Endometrial microvascular endothelial cells (primary cell): ENCODE results near the gene MACROD1. TPM values are rescaled to one million over a fixed set of nuclear protein-coding genes. Genes with fewer than 3 reads are reported as not detected.

ENCODE experiments used
- in situ Hi-C: cut with HindIII; loops from 2 replicates; pipeline ENCODE4 v1.10.0; 2017; ENCODE audit warnings: low sequenced_read_pairs, low pct_unique_long_range_greater_than_20kb; ENCODE audit errors: inconsistent ontology term
- total RNA-seq: library from RNA; depleted of rRNA; stranded (reverse); fragments of >200 nt; gene quantifications from one replicate; pipeline ENCODE4 v1.2.3, GENCODE V29; 2015; ENCODE audit errors: inconsistent ontology term

The MACROD1 gene
- total RNA-seq, 1 donor from 2014 or later, result 16.0 TPM

DNA sequence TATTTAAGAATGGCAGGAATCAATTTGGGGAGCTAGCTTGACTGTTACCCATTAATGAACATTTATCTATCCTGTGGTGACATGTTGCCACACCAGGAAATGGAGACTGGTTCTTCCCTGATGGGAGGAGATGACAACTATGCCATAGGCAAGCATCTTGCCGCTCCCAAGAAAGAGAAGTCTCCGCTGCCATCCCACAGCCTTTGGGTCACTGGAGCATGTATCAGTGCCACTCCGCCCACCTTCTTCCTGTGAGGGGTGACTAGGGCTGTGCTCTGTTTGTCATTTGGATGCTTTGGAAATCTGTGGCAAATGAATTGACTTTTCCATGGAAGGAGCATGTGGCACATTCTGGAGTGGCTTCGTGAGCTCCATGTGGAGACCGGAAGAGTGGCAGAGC is 26.5 kb upstream of the MACROD1 start:
- in situ Hi-C loops, result no loop called here

DNA sequence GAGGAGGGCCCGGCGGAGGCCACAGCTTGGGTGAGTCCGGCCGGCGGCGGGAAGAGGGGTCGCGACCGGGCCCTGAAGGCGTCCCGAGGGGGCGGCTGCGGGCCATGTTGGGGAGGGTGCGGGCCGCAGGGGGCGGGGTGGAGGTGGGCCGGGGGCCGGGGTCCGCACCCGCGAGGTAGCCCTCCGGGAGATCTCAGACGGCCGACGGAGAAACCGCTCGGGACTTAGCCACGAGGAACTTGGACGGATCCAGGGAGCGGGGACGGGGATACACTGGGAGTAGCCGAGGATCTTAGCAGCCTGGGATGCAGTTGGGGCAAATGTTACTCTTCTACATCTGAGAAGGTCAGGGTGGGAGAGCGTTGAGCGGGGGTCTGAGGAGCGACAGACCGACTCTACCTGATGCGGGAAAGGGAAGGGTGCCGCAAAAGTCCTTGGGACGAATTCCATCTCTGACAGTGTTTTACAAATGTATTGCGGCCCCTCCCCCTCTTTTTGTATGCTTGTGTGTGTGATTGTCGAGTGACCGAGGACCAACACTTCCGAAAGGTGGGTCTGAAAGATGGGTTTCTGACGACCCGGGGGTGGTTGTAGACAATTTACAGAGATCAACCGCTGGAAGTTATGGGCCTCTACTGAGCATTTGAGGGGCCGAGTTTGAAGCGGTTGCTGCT is 20.7 kb upstream of the MACROD1 start:
- in situ Hi-C loops, result no loop called here

DNA sequence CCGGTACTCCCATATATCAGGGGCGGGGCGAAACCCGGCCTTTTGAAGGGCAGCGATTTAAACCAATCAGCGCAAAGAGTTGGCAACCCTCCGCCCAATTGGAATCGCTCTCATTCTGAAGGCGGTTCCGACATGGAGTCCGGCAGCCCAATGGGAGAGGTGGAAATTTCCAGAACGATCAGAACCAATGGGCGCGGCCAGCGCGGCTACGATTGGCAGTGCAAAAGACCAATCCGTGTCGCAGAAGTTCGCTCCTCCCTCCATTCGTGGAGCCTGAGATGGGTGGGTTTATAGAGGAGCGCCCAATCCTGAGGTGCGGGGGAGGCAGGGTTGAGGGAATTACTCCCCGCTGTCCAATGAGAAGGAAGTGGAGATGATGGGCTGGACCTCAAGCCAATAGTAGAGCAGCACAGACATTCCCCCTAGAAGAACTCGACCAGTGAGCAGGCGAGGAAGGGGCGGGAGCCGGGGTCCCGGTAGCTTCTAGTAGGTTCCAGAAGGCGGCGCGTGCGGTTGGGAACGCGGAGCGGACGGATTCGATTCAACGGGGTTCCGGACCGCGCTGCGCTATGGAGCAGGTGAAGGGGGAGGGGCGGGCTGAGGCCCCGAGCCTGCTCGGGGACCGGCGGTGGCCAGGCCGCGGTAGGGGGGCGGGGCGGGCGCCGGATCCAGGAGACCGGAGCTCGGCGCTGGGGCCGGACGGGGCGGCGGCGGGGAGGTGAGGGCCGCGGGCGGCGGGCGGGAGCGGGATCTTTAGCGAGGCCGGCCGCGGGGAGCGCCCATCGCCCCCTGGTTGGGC is 20.0 kb upstream of the MACROD1 start, which contains the start of gene STIP1:
Gene STIP1, plus strand, starts transcription at position 479 of the 799 bp plus-strand sequence. Its CDS starts 91 bp downstream, at position 570.
- in situ Hi-C loops, result no loop called here

DNA sequence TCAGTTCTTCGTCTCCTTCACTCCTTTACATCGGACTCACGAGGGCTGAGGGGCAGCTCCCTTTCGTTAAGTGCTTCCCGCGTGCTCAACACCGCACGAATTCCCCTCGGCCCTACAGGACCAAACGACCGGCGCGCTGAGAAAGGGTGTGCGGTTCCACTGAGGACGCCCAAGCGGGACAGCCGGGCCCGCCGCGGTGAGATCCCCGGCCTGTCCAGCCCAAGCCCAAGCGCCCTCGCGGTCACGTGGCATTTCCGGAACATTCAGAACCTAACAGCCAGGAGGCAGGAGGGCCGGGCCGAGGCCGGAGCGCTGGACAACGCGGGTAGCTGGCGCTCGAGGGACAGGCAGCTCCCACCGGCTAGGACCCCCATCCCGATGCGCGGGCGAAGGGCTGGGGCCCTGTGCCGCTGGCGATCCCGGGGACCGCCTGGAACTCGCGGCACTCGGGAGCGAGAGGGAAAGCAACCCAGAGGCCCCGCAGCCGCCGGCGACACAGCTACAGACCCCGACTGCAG is 19.3 kb upstream of the MACROD1 start:
- in situ Hi-C loops, result no loop called here

DNA sequence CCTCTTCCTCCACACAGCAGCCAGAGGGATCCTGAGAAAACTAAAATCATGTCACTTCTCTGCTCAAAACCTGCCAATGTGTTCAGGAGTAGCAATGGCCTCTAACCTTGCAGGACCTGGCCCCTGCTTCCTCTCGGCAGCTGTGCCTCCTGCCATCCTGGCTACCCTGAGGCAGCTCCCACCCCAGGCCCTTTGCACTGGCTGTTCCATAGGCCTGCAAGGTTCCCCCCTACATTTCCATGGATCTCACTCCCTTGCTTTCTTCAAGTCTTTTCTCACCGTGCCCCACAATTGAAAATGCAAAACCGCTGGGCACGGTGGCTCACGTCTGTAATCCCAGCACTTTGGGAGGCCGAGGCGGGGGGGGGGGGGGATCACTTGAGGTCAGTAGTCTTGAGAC is 18.0 kb upstream of the MACROD1 start:
- in situ Hi-C loops, result no loop called here

DNA sequence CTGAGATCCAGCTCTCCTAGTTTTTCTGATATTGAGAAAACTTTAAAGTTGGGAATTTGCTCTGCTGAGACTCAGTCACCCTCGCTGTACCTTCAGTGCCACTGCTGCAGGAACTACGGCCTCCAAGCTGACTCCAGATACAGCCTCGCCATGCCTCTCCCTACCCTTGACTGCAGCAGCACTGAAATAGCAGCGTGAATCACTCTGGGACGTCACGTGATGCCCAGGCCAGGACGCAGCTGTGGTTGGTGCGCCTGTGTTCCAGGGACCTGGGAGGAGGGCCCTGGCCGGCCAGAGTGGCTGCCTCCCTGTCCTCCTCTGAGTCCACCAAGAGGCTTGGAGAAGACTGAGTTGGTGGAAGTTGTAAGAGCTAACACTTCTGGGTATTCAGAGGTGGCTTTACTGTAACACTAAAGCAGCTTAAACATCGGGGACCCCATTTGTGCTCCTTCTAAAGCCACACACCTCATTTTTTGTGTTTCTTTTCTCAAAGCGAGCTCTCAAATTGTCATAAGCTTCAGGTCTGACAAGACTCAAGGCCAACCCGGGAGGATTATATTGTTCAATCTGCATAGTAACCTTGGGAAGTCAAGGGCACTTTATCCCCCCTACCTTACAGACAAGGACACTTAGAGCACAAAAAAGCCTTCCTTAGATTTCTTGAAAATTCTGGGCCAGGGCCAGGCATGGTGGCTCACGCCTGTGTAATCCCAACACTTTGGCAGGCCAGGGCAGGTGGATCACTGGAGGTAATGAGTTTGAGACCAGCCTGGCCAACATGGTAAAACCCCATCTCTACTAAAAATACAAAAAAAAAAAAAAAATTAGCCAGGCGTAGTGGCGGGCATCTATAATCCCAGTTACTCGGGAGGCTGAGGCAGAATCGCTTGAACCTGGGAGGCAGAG is 15.8 kb upstream of the MACROD1 start:
- in situ Hi-C loops, result no loop called here

DNA sequence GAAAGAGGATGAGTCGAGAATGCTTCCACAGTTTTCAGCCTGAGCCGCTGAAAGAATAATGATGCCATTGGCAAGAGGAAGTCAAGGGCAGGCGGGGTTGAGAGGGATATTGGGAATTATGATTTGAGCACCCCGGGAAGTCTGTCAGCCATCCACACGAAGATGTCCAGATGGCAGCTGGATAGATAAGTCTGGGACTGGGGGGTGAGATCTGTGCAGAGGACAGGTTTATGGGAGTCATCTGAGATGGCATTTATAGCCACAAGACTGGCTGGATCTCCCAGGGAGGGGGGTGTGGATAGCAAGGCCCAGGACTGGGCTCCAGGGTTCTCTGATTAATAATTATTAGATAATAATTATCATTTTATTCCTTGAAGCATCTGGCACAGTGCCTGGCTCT is 15.0 kb upstream of the MACROD1 start:
- in situ Hi-C loops, result no loop called here

DNA sequence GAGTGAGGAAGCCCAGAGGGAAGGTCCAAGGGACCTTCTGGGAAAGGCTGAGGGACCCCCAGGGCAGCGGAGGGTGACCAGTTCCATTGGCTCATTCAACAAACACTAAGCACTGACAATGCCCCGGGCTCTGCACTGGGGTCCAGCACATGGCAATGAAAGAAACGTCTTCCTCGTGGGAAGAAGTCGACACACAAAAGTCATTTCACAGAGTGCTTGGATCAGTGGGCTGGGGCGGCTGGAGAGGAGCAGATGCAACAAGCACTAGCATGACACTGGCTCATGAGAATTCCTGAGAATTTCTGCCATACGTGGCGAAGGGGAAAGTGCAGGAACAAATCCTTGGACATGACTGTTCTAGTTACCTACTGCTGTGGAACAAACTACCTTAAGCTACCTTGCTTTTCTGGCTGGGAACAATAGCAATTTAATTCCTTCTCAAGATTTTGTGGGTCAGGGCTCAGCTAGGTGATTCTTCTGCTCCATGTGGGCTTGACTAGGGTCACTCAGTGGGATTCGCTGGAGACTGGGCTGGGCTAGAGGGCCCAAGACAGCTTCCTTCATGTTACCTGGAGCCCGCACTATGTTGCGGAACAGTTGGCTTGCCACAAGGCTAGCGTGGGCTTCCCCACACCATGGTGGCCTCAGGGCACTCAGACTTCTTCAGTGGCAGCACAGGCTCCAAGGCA is 13.2 kb upstream of the MACROD1 start:
- in situ Hi-C loops, result no loop called here

DNA sequence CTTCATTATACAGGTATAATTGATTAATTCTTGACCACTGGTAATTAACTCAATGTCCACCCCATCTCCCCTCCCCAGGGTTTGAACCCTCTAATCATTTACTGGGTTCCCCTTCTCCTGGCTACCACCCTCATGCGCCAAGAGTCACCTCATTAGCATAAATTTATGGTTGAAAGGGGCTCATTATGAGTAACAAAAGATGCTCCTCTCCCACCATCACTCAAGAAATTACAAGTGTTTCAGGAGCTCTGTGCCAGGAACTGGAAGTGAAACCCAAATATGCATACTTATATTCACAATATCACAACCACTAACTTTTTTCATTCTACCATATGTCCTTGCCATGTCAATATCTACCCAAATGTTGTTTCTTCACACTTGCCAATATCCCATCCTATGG is 12.3 kb upstream of the MACROD1 start:
- in situ Hi-C loops, result no loop called here

DNA sequence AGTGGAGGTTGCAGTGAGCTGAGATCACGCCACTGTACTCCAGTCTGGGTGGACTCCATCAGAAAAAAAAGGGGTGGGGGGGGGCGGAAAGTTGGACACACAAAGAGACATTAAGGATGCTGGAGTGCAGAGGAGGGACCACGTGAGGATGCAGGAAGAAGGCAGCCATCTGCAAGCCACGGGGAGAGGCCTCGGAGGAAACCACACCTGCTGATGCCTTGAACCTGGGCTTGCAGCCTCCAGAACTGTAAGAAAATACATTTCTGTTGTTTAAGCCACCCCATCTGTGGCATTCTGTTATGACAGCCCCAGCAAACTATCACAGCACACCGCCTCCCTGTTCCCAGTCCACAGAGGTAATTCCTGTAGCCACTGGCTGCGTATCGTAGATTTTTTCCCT is 10.8 kb upstream of the MACROD1 start:
- in situ Hi-C loops, result no loop called here

DNA sequence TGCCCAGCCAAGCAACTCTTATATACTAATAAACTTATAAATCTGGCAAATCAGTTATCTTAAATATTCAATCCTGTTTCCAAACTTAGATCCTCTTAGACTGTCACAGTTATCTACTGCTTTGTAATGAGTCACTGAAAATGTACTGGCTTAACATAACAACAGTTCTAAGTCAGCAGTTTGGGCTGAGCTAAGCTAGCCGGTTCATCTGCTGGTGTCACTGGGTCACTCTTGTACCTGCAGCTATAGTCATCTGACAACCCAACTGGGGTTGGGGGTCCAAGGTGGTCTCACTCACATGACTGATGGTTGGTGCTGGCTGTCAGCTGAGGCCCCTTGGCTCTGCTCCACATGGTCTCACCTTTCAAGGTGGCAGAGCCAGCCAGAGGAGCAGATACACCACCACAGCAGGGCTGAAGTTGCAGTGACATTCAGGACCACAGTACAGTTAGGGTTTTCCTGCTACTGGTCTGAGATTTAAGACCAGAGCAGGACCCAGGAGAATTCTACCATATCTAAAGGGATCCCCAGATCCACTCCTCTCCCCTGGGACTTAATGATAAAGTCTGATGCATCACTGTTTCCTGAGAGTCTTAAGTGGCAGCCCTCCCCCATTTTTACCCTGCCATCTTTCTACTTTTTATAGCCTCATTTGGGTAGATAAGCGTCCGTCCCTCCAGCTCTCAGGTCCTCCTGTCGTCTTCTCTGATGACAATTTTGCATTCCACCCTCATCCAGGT is 7.9 kb upstream of the MACROD1 start:
- in situ Hi-C loops, result no loop called here

DNA sequence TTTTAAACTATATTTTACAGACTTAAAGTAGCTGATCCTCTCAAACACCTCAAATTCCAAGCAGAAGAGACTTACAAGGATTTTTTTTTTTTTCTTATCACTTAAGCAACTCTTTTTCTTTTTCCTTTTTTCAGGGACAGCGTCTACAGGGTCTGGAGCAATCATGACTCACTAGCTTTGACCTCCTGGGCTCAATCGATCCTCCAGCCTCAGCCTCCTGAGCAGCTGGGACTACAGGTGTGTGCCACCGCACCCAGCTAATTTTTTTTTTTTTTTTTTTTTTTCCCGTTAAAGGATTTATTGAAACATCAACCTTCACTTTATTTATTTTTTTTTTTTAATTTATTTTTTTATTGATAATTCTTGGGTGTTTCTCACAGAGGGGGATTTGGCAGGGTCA is 4.5 kb upstream of the MACROD1 start:
- in situ Hi-C loops, result no loop called here

DNA sequence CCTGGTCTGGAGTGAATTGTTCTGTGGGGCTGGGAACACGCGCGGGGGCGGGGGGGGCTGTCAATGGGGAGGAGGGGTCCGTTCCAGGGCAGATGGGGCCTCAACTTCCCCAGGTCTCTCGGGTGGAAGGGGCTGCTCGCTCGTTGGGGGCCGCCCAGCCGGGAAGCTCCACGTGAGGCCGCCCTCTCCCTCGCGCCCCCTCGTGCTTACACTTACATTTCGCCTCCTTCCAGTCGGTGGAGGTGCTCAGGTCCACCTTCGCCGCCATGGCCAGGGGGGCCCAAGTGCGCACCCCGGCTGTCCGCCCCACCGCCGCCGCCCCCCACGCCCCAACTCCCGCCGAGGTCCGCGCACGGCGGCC is 452 bp downstream of the MACROD1 start:
- in situ Hi-C loops, result no loop called here

DNA sequence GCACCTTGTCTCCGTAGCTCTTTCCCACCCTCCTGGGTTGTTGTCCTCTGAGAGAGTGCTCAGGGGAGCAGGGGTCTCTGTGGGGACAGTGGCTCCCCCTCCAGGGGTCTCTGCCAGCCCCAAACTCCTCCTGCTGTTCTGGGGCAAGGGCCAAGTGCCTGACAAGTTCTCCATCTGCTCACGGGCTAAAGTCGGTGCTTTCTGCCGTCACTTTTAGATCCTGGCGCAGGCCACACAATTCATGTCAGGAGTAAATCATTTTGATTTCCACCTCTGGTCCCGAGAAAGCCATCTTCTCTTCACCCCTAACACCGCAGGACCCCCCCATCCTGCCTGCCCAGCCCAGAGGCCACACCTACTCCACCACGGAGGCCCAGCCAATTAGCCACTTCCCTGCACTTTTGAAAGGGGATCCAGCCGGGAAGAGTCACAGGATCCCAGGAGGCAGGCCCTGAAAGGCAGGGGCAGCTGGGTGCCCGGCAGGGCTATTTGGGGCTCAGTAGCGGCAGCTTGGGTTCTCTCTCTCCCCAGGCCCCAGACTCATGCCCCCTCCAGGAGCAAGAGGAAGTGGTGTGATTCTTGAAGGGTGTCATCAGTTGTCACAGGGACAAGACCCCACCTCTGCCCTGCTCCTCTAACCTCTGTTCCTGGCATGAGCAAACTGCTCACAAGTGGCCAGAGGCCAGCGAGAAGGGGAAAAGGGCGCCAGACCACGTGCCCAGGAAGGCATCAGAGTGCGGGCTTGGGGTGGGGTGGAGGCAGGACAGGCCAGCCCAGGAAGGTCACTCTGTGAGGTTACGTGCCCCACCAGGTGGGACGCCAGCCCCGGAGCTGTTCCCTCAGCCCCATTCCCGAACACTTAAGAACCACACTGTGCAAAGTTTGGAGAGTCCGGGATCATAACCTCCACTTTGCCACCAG is 1.3 kb downstream of the MACROD1 start:
- in situ Hi-C loops, result loop anchor here (5.0 kb wide), 1 partner anchor 162 kb away; no protein-coding TSS in a partner anchor

DNA sequence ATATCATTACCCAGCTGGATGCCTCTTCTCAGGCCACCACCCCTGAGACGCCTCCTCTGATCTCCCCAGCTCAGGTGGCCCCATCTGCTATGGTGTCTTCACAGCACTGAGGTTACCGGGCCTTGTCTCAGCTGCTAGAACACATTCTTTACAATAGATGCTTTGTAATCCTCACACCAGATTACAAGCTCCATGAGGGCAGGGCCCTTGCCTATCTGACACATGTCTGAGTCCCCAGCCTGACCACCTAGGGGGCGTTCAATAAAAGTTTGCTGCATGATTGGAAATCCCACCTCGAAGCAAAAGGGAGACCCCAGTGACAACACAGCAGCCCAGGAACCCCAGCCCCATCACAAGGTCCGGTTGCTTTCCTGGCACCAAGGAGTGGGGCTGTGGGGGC is 2.0 kb downstream of the MACROD1 start:
- in situ Hi-C loops, result loop anchor here (5.0 kb wide), 1 partner anchor 162 kb away; no protein-coding TSS in a partner anchor

DNA sequence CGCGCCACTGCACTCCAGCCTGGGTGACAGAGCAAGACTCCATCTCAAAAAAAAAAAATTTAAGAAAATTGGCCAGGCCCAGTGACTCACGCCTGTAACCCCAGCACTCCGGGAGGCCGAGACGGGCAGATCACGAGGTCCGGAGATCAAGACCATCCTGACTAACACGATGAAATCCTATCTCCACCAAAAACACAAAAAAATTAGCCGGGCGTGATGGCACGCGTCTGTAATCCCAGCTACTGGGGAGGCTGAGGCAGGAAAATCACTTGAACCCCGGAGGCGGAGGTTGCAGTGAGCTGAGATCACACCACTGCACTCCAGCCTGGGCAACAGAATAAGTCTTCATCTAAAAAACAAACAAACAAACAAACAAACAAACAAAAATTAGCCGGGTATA is 3.1 kb downstream of the MACROD1 start:
- in situ Hi-C loops, result loop anchor here (5.0 kb wide), 1 partner anchor 160 kb away; no protein-coding TSS in a partner anchor

DNA sequence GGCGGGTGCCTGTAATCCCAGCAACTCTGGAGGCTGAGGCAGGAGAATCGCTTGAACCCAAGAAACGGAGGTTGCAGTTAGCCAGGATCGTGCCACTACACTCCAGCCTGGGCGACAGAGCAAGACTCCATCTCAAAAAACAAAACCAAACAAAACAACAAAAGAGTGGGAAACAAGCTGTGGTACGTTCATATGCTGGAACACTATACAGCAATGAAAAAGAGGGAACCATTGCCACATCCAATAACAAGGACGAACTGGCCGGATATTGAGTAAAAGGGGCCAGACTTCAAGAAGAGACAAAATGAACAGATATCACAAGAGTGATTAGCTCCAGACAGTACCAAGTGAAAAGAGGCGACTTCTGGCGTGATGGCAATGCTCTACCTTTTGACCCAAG is 4.9 kb downstream of the MACROD1 start:
- in situ Hi-C loops, result loop anchor here (5.0 kb wide), 1 partner anchor 159 kb away; no protein-coding TSS in a partner anchor
